Measurements from ENCODE around the gene FABP1.

DNA sequence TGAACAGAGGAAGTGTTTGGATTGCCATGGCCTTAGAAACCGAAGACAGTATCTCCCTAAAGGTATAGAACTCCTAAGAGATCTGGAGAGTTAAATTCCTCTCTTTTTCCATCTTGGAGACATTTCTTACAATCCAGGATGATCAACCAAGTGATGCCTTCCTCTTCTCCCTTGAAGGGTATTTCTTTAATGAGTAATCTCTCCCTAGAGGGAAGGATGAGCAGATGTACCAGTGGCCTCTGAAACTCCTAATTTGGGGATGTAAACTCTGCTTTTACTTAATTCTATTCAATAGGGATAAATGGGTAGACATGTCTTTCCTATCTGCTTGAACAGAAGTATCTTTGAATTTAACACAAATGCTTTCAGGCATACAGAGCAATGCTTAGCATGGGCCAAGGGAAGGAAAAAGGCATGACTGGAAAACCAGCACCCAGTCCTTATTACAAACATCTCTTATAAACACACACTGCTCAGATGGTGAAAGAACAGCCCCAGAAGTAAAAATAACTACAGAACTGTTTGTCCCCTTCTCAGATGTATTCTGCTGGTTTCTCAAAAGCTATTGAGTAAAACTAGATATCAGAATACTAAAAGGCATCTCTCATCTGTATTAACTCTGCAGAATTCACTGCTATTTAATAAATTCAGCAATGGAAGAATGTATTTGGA lies 37.6 kb upstream of the FABP1 start:
- TF ChIP-seq, protein P1, sequence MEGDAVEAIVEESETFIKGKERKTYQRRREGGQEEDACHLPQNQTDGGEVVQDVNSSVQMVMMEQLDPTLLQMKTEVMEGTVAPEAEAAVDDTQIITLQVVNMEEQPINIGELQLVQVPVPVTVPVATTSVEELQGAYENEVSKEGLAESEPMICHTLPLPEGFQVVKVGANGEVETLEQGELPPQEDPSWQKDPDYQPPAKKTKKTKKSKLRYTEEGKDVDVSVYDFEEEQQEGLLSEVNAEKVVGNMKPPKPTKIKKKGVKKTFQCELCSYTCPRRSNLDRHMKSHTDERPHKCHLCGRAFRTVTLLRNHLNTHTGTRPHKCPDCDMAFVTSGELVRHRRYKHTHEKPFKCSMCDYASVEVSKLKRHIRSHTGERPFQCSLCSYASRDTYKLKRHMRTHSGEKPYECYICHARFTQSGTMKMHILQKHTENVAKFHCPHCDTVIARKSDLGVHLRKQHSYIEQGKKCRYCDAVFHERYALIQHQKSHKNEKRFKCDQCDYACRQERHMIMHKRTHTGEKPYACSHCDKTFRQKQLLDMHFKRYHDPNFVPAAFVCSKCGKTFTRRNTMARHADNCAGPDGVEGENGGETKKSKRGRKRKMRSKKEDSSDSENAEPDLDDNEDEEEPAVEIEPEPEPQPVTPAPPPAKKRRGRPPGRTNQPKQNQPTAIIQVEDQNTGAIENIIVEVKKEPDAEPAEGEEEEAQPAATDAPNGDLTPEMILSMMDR (IDR thresholded peaks at IDR 0.05) = no peak
- TF ChIP-seq SREBF2 (IDR thresholded peaks at IDR 0.05) (no peak), JUN (IDR thresholded peaks at IDR 0.05) (no peak), MAZ (IDR thresholded peaks at IDR 0.05; ENCODE audit: borderline replicate concordance, low read depth, low read length) (no peak), USF2 (IDR thresholded peaks at IDR 0.05) (no peak), FOSL2 (IDR thresholded peaks at IDR 0.05) (no peak), FOSL2 (CRISPR knock-in tag; IDR thresholded peaks at IDR 0.05) (no peak), MAFK (IDR thresholded peaks at IDR 0.05; ENCODE audit: partially characterized antibody) (no peak), GATA3 (IDR thresholded peaks at IDR 0.05; ENCODE audit: borderline replicate concordance) (no peak), POLR2AphosphoS2 (conservative IDR thresholded peaks at IDR 0.05; ENCODE audit: low read length) (no peak), PBX3 (IDR thresholded peaks at IDR 0.05) (no peak)
